ENCODE measurements around the gene FKBP6. TPM values are rescaled to one million over a fixed set of nuclear protein-coding genes. Genes with fewer than 3 reads are reported as not detected.

The FKBP6 gene
- total and polyA plus RNA-seq, 9 of the 15 experiments (the other 6 are each of a cell fraction or from before 2014, with no cell fraction given) = not detected

DNA sequence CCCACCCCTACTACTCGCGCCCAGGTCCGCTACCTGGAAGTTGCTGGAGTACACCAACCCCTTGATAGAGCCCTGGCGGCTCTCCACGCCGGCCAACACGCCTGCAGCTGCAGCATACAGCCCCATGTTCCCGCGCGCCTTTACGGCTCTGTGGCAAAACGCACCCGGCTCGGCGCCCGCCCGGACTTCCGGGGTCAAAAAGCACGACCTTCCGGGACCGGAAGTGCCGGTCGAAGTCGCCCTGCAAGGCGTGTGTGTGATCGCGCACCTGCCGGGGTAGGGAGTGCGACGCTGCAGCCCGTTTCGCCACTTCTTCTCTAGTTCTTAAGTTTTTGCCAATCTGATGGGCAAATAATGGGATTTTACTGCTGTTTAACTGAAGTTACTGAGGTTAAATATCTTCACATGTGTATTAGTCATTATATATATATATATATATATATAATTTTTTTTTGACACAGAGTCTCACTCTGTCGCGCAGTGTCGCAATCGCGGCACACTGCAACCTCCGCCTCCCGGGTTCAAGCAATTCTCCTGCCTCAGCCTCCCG is 19.2 kb upstream of the FKBP6 start, which contains the start of gene NSUN5 (continued):
- peak; percentile 88 for TF ChIP-seq CBX1 (IDR thresholded peaks at IDR 0.05; ENCODE audit: low read depth)
- TF ChIP-seq KLF16 (IDR thresholded peaks at IDR 0.05) = no peak
- no peak for TF ChIP-seq NCOA4 (IDR thresholded peaks at IDR 0.05; ENCODE audit: partially characterized antibody)
- TF ChIP-seq IRF9 (tag; IDR thresholded peaks at IDR 0.05) = no peak
- peak; percentile 77; the same call in 1 of the 2 replicates for TF ChIP-seq C11orf30 (IDR thresholded peaks at IDR 0.05; ENCODE audit: low read depth)
- TF ChIP-seq TFE3 (CRISPR knock-in tag; IDR thresholded peaks at IDR 0.05) = no peak
- TF ChIP-seq, protein P1, sequence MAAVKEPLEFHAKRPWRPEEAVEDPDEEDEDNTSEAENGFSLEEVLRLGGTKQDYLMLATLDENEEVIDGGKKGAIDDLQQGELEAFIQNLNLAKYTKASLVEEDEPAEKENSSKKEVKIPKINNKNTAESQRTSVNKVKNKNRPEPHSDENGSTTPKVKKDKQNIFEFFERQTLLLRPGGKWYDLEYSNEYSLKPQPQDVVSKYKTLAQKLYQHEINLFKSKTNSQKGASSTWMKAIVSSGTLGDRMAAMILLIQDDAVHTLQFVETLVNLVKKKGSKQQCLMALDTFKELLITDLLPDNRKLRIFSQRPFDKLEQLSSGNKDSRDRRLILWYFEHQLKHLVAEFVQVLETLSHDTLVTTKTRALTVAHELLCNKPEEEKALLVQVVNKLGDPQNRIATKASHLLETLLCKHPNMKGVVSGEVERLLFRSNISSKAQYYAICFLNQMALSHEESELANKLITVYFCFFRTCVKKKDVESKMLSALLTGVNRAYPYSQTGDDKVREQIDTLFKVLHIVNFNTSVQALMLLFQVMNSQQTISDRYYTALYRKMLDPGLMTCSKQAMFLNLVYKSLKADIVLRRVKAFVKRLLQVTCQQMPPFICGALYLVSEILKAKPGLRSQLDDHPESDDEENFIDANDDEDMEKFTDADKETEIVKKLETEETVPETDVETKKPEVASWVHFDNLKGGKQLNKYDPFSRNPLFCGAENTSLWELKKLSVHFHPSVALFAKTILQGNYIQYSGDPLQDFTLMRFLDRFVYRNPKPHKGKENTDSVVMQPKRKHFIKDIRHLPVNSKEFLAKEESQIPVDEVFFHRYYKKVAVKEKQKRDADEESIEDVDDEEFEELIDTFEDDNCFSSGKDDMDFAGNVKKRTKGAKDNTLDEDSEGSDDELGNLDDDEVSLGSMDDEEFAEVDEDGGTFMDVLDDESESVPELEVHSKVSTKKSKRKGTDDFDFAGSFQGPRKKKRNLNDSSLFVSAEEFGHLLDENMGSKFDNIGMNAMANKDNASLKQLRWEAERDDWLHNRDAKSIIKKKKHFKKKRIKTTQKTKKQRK (IDR thresholded peaks at IDR 0.05; ENCODE audit: borderline replicate concordance, low read depth, low read length) = no peak
- TF ChIP-seq FOSL1 (tag; conservative IDR thresholded peaks at IDR 0.05) = no peak
- TF ChIP-seq U2AF2 (optimal IDR thresholded peaks at IDR 0.05; ENCODE audit: low read depth, low read length) = no peak
- TF ChIP-seq POLR2G (IDR thresholded peaks at IDR 0.05; ENCODE audit: low read depth, low read length) = peak; percentile 96
- TF ChIP-seq SOX6 (IDR thresholded peaks at IDR 0.05) = no peak
- no peak for TF ChIP-seq TCF7 (IDR thresholded peaks at IDR 0.05; ENCODE audit: borderline replicate concordance)
- no peak for TF ChIP-seq RHOXF2B (CRISPR knock-in tag; conservative IDR thresholded peaks at IDR 0.05)
- TF ChIP-seq ZNF778 (CRISPR knock-in tag; IDR thresholded peaks at IDR 0.05) = no peak
- no peak for TF ChIP-seq EWSR1 (IDR thresholded peaks at IDR 0.05; ENCODE audit: borderline replicate concordance, low read depth, partially characterized antibody)
- TF ChIP-seq RFX7 (CRISPR knock-in tag; IDR thresholded peaks at IDR 0.05) = no peak
- TF ChIP-seq CHD2 (IDR thresholded peaks at IDR 0.05; ENCODE audit: low read depth, low read length) = no peak
- TF ChIP-seq ZNF408 (CRISPR knock-in tag; IDR thresholded peaks at IDR 0.05; ENCODE audit: low read depth) = no peak
- peak; percentile 93 for TF ChIP-seq NR2C2 (CRISPR knock-in tag; IDR thresholded peaks at IDR 0.05)
- TF ChIP-seq NR2C2 (tag; IDR thresholded peaks at IDR 0.05) = peak; percentile 98
- TF ChIP-seq, protein P2, sequence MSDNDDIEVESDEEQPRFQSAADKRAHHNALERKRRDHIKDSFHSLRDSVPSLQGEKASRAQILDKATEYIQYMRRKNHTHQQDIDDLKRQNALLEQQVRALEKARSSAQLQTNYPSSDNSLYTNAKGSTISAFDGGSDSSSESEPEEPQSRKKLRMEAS (CRISPR knock-in tag; IDR thresholded peaks at IDR 0.05) = peak; percentile 97
- TF ChIP-seq SLC30A9 (CRISPR knock-in tag; IDR thresholded peaks at IDR 0.05) = no peak
- TF ChIP-seq HNRNPLL (IDR thresholded peaks at IDR 0.05; ENCODE audit: low read depth, low read length, poor library complexity, severe bottlenecking) = peak; percentile 28
- TF ChIP-seq NCOA6 (IDR thresholded peaks at IDR 0.05) = no peak
